Stomach (tissue), 9 donors: Measurements from ENCODE around the gene PRDM16. TPM values are rescaled to one million over a fixed set of nuclear protein-coding genes. Genes with fewer than 3 reads are reported as not detected.

Experiments
- DNase-seq, 2 donors: peaks; one replicate each; pipeline versions ENCODE4 v3.0.0 to v3.0.0-alpha.2; 2013 to 2019
- H3K27ac ChIP-seq, 5 donors: fragments of 200-600 bp in 4 of 5; sonication (generic) in 4 of 5; one replicate each; pipeline ENCODE4 v1.5.1; 2013 to 2019; ENCODE audit warnings: mild to moderate bottlenecking in 1 of 5, moderate library complexity in 1 of 5
- H3K27me3 ChIP-seq, 3 donors: fragments of 200-600 bp; sonication (generic); one replicate each; pipeline ENCODE4 v1.5.1; 2017 to 2019; ENCODE audit warnings: mixed run types in 1 of 3
- H3K36me3 ChIP-seq, 4 donors: fragments of 200-600 bp; sonication (generic); 1 replicate in 3 of 4; 2 replicates in 1 of 4; pipeline ENCODE4 v1.5.1; 2016 to 2019
- H3K4me1 ChIP-seq, 4 donors: fragments of 200-600 bp; sonication (generic); one replicate each; pipeline ENCODE4 v1.5.1; 2016 to 2019
- H3K4me3 ChIP-seq, 4 donors: fragments of 200-600 bp; sonication (generic) in 3 of 4; one replicate each; pipeline ENCODE4 v1.5.1; 2016 to 2019; ENCODE audit warnings: mild to moderate bottlenecking in 1 of 4
- H3K9me3 ChIP-seq, 4 donors: fragments of 200-600 bp; sonication (generic); one replicate each; pipeline ENCODE4 v1.5.1; 2016 to 2019
- CTCF ChIP-seq, 7 experiments: fragments of 450-650 bp in 4 of 7; fragments of 200-600 bp in 3 of 7; sonication (generic) in 3 of 7; IDR thresholded peaks; one replicate each; pipeline ENCODE4 v1.5.1; 2016 to 2019; ENCODE audit warnings: antibody characterized with exemption in 7 of 7, control low read depth in 2 of 7, mild to moderate bottlenecking in 1 of 7
- EP300 ChIP-seq: sonication (generic); formaldehyde crosslinking; IDR thresholded peaks from one replicate; pipeline ENCODE4 v1.6.1; 2017; ENCODE audit warnings: antibody characterized with exemption
- POLR2A ChIP-seq, 4 donors: fragments of 450-650 bp; IDR thresholded peaks; one replicate each; pipeline ENCODE4 v1.6.1; 2016; ENCODE audit warnings: antibody characterized with exemption in 4 of 4, control low read depth in 2 of 4, mild to moderate bottlenecking in 1 of 4, moderate library complexity in 1 of 4
- POLR2AphosphoS5 ChIP-seq, 3 donors: sonication (generic); formaldehyde crosslinking; IDR thresholded peaks; one replicate each; pipeline ENCODE4 v1.6.1; 2016; ENCODE audit warnings: antibody characterized with exemption in 3 of 3
- WGBS, 5 donors: extraction: QIAGEN DNeasy Blood & Tissue Kit in 3 of 5; methylation state at CpG; one replicate each; pipeline versions ENCODE4 v1.1.5 to v1.1.7; 2013 to 2018; 5-methylcytosine and 5-hydroxymethylcytosine counted together
- intact Hi-C: fragments of 100-400 bp; cut with DNase I; formaldehyde crosslinking; loops from one replicate; pipeline ENCODE4 v1.15.1; 2023; ENCODE audit warnings: low total_unique reads
- polyA plus RNA-seq, 3 donors: library from polyadenylated mRNA; stranded (reverse); fragments of 200-250 nt; gene quantifications; one replicate each; pipeline ENCODE4 v1.2.3, GENCODE V29; 2013
- total RNA-seq, 5 donors: library from RNA; depleted of rRNA; stranded (reverse); fragments of >200 nt; gene quantifications; one replicate each; pipeline versions ENCODE4 v1.1.0 to v1.2.3, GENCODE V29; 2014 to 2016
- donor health status: healthy with polysubstance abuse.
- donor health status: Bipolar disorder and iron deficiency.
- donor health status: healthy.

PRDM16 gene
- total and polyA plus RNA-seq, 8 donors = 0.29 to 222 (median 15.8) TPM

GRCh38 chr1:3472088-3472850 lies 403.3 kb downstream of the PRDM16 start:
- peaks cover 6 to 29% (median 17%) of the 10 kb centered on the region in 4 donors for H3K4me1 ChIP-seq
- H3K4me3 ChIP-seq = no peak overlapping the region
- peak overlapping the region in 1 of 5 donors; percentile 7 for H3K27ac ChIP-seq
- intact Hi-C loops = no loop called here
- WGBS, 5 donors = 74 to 83% (median 79%) methylated on average over 9 to 25 of the region's 25 CpGs
- no peaks in the 10 kb centered on the region for H3K9me3 ChIP-seq
- DNase-seq = no peak
- no peak for TF ChIP-seq EP300
- TF ChIP-seq POLR2AphosphoS5 (IDR thresholded peaks at IDR 0.05) = no peak
- no peak for TF ChIP-seq CTCF (IDR thresholded peaks at IDR 0.05)
- TF ChIP-seq POLR2A (IDR thresholded peaks at IDR 0.05) = no peak
- H3K27me3 ChIP-seq = peaks cover 0 to 59% (median 0%) of the 10 kb centered on the region in 3 donors
- H3K36me3 ChIP-seq = peaks cover 0 to 70% (median 33%) of the 10 kb centered on the region in 4 donors

GRCh38 chr1:3472906-3473305 lies 403.9 kb downstream of the PRDM16 start:
- Histone ChIP-seq H3K9me3 (no peaks in the 10 kb centered on the region), H3K27me3 (peaks cover 0 to 53% (median 0%) of the 10 kb centered on the region in 3 donors), H3K4me1 (peaks cover 6 to 29% (median 15%) of the 10 kb centered on the region in 4 donors), H3K4me3 (no peak overlapping the region), H3K36me3 (peaks cover 0 to 70% (median 35%) of the 10 kb centered on the region in 4 donors), H3K27ac (no peak overlapping the region)
- no peak for DNase-seq
- 66 to 94% (median 88%) methylated on average over 2 to 17 of the region's 17 CpGs for WGBS, 5 donors
- TF ChIP-seq EP300 (no peak), CTCF (IDR thresholded peaks at IDR 0.05) (no peak), POLR2AphosphoS5 (IDR thresholded peaks at IDR 0.05) (no peak), POLR2A (IDR thresholded peaks at IDR 0.05) (no peak)
- intact Hi-C loops = no loop called here

GRCh38 chr1:3473381-3473844 lies 404.4 kb downstream of the PRDM16 start:
- TF ChIP-seq POLR2AphosphoS5 (IDR thresholded peaks at IDR 0.05) (no peak), EP300 (no peak), POLR2A (IDR thresholded peaks at IDR 0.05) (no peak), CTCF (IDR thresholded peaks at IDR 0.05) (no peak)
- peaks cover 0 to 51% (median 0%) of the 10 kb centered on the region in 3 donors for H3K27me3 ChIP-seq
- 71 to 87% (median 81%) methylated on average over 15 to 20 of the region's 20 CpGs for WGBS, 5 donors
- intact Hi-C loops = no loop called here
- H3K4me3 ChIP-seq = no peak overlapping the region
- no peaks in the 10 kb centered on the region for H3K9me3 ChIP-seq
- no peak for DNase-seq
- H3K27ac ChIP-seq = no peak overlapping the region
- peaks cover 6 to 29% (median 15%) of the 10 kb centered on the region in 4 donors for H3K4me1 ChIP-seq
- H3K36me3 ChIP-seq = peaks cover 0 to 68% (median 40%) of the 10 kb centered on the region in 4 donors

- intact Hi-C loops = no loop called here
These were observed 405.0 kb downstream of the PRDM16 start for GRCh38 chr1:3474016-3474415.

More at GRCh38 chr1:3474016-3474415, 405.0 kb downstream of the PRDM16 start:
- Histone ChIP-seq H3K4me1 (peaks cover 6 to 29% (median 15%) of the 10 kb centered on the region in 4 donors), H3K9me3 (no peaks in the 10 kb centered on the region), H3K4me3 (no peak overlapping the region), H3K27me3 (peaks cover 0 to 49% (median 0%) of the 10 kb centered on the region in 3 donors), H3K36me3 (peaks cover 0 to 62% (median 42%) of the 10 kb centered on the region in 4 donors), H3K27ac (no peak overlapping the region)
- DNase-seq = no peak
- WGBS, 5 donors = 91 to 94% (median 92%) methylated on average over 5 to 8 of the region's 8 CpGs
- no peak for TF ChIP-seq CTCF (IDR thresholded peaks at IDR 0.05)
- no peak for TF ChIP-seq POLR2AphosphoS5 (IDR thresholded peaks at IDR 0.05)
- TF ChIP-seq POLR2A (IDR thresholded peaks at IDR 0.05) = no peak
- TF ChIP-seq EP300 = no peak
